H1 (cell line): ENCODE results near the gene SIX6. TPM values are rescaled to one million over a fixed set of nuclear protein-coding genes. Genes with fewer than 3 reads are reported as not detected.

Source experiments
- HDAC6 ChIP-seq: IDR thresholded peaks from one replicate; pipeline ENCODE4 v1.7.1; 2012; ENCODE audit warnings: low read depth, mild to moderate bottlenecking, inconsistent platforms, low read length, moderate library complexity
- POLR2A ChIP-seq, 2 experiments: IDR thresholded peaks; 1 replicate in 1 of 2; 2 replicates in 1 of 2; pipeline ENCODE4 v1.6.1; 2011; ENCODE audit warnings: low read depth in 2 of 2, low read length in 2 of 2, mild to moderate bottlenecking in 2 of 2; ENCODE audit errors: control extremely low read depth in 1 of 2
- SAP30 ChIP-seq: fragments of 300-600 bp; sonication (generic); IDR thresholded peaks from 2 replicates; pipeline ENCODE4 v1.7.1; 2012; ENCODE audit warnings: low read length, moderate library complexity, mild to moderate bottlenecking, inconsistent platforms; ENCODE audit not compliant: insufficient read depth, insufficient replicate concordance
- TAF7 ChIP-seq: optimal IDR thresholded peaks from 2 replicates; pipeline ENCODE3; 2011; ENCODE audit warnings: low read depth, mild to moderate bottlenecking, inconsistent platforms, low read length, moderate library complexity, borderline replicate concordance
- polyA plus RNA-seq, 7 experiments: library from polyadenylated mRNA; depleted of rRNA in 3 of 7; stranded (reverse) in 5 of 7; unstranded in 2 of 7; fragments of >200 nt in 5 of 7; fragments of 200-250 nt in 2 of 7; gene quantifications; 1 replicate in 5 of 7; 2 replicates in 1 of 7; 4 replicates in 1 of 7; pipeline versions ENCODE4 v1.2.1 to v1.2.3, GENCODE V29; 2011 to 2013; ENCODE audit warnings: missing spikeins in 2 of 7, mixed read lengths in 2 of 7
- total RNA-seq: library from RNA; stranded (reverse); fragmentation: NEBNext Ultra II Directional; extraction: Animal tissue kit (Norgen Biotek cat#: 25700); gene quantifications from 2 replicates; pipeline ENCODE4 v1.2.1, GENCODE V29; 2021
- TF ChIP-seq, protein P1 (sequence below): fragments of 300-600 bp; sonication (generic); IDR thresholded peaks from 2 replicates; pipeline ENCODE4 v1.7.1; 2012; ENCODE audit warnings: low read length, moderate library complexity, mild to moderate bottlenecking, inconsistent platforms; ENCODE audit not compliant: insufficient replicate concordance
- TF ChIP-seq, protein P2 (sequence below), 3 experiments: IDR thresholded peaks; 1 replicate in 2 of 3; 2 replicates in 1 of 3; pipeline versions ENCODE4 v1.5.1 to v1.6.1; 2011; ENCODE audit warnings: low read length in 3 of 3, mild to moderate bottlenecking in 3 of 3, inconsistent platforms in 2 of 3, low read depth in 1 of 3, moderate library complexity in 1 of 3; ENCODE audit not compliant: insufficient read depth in 1 of 3; ENCODE audit errors: control extremely low read depth in 1 of 3
- TF ChIP-seq, protein P3 (sequence below): IDR thresholded peaks from 2 replicates; pipeline ENCODE4 v1.6.1; 2012; ENCODE audit warnings: low read length, inconsistent platforms

Gene SIX6
- total and polyA plus RNA-seq, 2 of the 8 experiments (the other 6 are each of a cell fraction or from before 2014, with no cell fraction given) = 0.03 TPM; not detected in 1

DNA sequence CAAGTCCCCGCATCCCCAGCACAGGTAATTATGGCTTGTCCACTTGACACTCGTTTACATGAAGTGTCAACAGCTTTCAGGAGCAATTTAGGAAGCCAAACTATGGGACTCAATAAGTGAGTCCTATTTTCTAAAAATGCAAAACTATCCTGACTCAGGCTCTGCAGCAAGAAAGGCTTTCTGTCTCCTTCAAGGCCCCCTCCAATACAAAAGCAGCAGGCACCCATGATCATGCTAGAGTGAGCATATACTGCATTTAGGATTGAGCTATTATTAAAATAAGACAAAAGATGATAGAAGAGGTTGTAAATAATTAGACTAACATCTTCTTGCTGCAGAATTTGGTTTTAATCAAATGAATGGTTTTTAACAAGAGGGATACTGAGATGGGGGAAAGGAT is 3.2 kb downstream of the SIX6 start (continued):
- TF ChIP-seq, protein P1, sequence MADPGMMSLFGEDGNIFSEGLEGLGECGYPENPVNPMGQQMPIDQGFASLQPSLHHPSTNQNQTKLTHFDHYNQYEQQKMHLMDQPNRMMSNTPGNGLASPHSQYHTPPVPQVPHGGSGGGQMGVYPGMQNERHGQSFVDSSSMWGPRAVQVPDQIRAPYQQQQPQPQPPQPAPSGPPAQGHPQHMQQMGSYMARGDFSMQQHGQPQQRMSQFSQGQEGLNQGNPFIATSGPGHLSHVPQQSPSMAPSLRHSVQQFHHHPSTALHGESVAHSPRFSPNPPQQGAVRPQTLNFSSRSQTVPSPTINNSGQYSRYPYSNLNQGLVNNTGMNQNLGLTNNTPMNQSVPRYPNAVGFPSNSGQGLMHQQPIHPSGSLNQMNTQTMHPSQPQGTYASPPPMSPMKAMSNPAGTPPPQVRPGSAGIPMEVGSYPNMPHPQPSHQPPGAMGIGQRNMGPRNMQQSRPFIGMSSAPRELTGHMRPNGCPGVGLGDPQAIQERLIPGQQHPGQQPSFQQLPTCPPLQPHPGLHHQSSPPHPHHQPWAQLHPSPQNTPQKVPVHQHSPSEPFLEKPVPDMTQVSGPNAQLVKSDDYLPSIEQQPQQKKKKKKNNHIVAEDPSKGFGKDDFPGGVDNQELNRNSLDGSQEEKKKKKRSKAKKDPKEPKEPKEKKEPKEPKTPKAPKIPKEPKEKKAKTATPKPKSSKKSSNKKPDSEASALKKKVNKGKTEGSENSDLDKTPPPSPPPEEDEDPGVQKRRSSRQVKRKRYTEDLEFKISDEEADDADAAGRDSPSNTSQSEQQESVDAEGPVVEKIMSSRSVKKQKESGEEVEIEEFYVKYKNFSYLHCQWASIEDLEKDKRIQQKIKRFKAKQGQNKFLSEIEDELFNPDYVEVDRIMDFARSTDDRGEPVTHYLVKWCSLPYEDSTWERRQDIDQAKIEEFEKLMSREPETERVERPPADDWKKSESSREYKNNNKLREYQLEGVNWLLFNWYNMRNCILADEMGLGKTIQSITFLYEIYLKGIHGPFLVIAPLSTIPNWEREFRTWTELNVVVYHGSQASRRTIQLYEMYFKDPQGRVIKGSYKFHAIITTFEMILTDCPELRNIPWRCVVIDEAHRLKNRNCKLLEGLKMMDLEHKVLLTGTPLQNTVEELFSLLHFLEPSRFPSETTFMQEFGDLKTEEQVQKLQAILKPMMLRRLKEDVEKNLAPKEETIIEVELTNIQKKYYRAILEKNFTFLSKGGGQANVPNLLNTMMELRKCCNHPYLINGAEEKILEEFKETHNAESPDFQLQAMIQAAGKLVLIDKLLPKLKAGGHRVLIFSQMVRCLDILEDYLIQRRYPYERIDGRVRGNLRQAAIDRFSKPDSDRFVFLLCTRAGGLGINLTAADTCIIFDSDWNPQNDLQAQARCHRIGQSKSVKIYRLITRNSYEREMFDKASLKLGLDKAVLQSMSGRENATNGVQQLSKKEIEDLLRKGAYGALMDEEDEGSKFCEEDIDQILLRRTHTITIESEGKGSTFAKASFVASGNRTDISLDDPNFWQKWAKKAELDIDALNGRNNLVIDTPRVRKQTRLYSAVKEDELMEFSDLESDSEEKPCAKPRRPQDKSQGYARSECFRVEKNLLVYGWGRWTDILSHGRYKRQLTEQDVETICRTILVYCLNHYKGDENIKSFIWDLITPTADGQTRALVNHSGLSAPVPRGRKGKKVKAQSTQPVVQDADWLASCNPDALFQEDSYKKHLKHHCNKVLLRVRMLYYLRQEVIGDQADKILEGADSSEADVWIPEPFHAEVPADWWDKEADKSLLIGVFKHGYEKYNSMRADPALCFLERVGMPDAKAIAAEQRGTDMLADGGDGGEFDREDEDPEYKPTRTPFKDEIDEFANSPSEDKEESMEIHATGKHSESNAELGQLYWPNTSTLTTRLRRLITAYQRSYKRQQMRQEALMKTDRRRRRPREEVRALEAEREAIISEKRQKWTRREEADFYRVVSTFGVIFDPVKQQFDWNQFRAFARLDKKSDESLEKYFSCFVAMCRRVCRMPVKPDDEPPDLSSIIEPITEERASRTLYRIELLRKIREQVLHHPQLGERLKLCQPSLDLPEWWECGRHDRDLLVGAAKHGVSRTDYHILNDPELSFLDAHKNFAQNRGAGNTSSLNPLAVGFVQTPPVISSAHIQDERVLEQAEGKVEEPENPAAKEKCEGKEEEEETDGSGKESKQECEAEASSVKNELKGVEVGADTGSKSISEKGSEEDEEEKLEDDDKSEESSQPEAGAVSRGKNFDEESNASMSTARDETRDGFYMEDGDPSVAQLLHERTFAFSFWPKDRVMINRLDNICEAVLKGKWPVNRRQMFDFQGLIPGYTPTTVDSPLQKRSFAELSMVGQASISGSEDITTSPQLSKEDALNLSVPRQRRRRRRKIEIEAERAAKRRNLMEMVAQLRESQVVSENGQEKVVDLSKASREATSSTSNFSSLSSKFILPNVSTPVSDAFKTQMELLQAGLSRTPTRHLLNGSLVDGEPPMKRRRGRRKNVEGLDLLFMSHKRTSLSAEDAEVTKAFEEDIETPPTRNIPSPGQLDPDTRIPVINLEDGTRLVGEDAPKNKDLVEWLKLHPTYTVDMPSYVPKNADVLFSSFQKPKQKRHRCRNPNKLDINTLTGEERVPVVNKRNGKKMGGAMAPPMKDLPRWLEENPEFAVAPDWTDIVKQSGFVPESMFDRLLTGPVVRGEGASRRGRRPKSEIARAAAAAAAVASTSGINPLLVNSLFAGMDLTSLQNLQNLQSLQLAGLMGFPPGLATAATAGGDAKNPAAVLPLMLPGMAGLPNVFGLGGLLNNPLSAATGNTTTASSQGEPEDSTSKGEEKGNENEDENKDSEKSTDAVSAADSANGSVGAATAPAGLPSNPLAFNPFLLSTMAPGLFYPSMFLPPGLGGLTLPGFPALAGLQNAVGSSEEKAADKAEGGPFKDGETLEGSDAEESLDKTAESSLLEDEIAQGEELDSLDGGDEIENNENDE = no peak
- TF ChIP-seq SAP30 = no peak
- no peak for TF ChIP-seq TAF7
- TF ChIP-seq, protein P2, sequence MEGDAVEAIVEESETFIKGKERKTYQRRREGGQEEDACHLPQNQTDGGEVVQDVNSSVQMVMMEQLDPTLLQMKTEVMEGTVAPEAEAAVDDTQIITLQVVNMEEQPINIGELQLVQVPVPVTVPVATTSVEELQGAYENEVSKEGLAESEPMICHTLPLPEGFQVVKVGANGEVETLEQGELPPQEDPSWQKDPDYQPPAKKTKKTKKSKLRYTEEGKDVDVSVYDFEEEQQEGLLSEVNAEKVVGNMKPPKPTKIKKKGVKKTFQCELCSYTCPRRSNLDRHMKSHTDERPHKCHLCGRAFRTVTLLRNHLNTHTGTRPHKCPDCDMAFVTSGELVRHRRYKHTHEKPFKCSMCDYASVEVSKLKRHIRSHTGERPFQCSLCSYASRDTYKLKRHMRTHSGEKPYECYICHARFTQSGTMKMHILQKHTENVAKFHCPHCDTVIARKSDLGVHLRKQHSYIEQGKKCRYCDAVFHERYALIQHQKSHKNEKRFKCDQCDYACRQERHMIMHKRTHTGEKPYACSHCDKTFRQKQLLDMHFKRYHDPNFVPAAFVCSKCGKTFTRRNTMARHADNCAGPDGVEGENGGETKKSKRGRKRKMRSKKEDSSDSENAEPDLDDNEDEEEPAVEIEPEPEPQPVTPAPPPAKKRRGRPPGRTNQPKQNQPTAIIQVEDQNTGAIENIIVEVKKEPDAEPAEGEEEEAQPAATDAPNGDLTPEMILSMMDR (IDR thresholded peaks at IDR 0.05; ENCODE audit: control extremely low read depth in 1 of 3, insufficient read depth in 1 of 3, low read depth in 1 of 3, low read length in 3 of 3) = no peak
- TF ChIP-seq, protein P3, sequence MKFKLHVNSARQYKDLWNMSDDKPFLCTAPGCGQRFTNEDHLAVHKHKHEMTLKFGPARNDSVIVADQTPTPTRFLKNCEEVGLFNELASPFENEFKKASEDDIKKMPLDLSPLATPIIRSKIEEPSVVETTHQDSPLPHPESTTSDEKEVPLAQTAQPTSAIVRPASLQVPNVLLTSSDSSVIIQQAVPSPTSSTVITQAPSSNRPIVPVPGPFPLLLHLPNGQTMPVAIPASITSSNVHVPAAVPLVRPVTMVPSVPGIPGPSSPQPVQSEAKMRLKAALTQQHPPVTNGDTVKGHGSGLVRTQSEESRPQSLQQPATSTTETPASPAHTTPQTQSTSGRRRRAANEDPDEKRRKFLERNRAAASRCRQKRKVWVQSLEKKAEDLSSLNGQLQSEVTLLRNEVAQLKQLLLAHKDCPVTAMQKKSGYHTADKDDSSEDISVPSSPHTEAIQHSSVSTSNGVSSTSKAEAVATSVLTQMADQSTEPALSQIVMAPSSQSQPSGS = no peak
- no peak for TF ChIP-seq POLR2A (IDR thresholded peaks at IDR 0.05; ENCODE audit: control extremely low read depth in 1 of 2, low read depth in 2 of 2, low read length in 2 of 2)
- TF ChIP-seq HDAC6 = no peak
